Measurements from ENCODE around the gene APC2.

Gene APC2

DNA sequence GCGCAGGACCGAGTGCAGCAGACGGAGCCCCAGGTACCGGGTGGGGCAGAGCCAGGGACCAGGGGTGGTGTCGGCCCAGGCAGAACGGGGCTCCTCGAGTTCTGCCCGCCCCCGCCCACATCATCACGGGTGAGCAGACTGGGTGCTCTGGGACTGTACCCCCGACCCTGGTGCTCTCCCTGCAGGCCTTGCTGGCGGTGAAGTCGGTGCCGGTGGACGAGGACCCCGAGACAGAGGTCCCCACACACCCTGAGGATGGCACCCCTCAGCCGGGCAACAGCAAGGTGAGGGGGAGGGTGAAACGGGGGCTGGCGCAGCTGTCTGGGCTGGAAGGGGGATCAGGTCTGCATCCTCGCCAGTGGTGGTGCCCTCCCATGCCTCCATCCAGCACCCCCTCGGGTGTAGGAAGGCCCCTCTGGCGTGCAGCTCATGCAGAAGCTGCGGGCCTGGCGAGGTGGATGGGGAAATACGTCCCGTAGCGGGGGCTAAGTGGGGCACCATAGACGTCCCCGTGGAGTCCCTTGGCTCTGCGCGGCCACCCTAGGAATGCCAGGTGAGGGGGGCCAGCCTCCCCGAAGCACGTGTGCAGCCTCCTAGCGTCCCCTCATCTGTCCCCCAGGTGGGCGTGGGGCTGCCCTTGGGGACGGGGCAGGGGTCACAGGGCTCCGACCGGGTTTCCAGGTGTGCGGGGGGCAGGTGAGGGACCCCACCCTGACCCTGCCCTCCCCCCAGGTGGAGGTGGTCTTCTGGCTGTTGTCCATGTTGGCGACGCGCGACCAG is 6.4 kb downstream of the APC2 start:
- DNase-seq (ENCODE audit: low read depth) = no peak
- TF ChIP-seq, protein P1, sequence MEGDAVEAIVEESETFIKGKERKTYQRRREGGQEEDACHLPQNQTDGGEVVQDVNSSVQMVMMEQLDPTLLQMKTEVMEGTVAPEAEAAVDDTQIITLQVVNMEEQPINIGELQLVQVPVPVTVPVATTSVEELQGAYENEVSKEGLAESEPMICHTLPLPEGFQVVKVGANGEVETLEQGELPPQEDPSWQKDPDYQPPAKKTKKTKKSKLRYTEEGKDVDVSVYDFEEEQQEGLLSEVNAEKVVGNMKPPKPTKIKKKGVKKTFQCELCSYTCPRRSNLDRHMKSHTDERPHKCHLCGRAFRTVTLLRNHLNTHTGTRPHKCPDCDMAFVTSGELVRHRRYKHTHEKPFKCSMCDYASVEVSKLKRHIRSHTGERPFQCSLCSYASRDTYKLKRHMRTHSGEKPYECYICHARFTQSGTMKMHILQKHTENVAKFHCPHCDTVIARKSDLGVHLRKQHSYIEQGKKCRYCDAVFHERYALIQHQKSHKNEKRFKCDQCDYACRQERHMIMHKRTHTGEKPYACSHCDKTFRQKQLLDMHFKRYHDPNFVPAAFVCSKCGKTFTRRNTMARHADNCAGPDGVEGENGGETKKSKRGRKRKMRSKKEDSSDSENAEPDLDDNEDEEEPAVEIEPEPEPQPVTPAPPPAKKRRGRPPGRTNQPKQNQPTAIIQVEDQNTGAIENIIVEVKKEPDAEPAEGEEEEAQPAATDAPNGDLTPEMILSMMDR (IDR thresholded peaks at IDR 0.05; ENCODE audit: low read length, missing control alignments) = no peak
- H3K4me3 ChIP-seq (replicated peaks; ENCODE audit: low read depth, low read length) = no peak overlapping the region

DNA sequence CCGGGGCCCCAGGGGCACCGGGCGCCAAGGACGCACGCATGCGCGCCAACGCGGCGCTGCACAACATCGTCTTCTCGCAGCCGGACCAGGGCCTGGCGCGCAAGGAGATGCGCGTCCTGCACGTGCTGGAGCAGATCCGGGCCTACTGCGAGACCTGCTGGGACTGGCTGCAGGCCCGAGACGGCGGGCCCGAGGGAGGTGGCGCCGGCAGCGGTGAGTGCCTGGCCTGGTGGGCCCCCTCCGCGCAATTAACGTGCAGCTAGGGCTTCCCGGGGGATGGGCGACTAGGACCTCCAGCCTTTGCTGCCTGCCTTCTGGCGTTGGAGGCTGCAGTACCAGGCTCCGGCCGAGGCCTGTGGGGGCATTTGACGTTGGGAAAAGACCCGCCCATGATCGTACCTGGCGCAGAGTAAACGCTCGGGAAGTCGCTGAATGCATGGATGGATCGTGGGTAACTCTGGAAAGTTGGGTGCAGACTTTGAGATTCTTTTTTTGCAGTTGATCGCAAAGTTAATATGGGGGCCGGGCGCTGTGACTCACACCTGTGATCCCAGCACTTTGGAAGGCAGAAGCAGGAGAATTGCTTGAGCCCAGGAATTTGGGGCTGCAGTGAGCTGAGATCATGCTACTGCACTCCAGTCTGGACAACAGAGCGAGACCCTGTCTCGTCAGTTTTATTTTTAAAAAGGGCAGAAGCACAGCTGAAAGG is 7.3 kb downstream of the APC2 start:
- TF ChIP-seq, protein P1 (IDR thresholded peaks at IDR 0.05; ENCODE audit: low read length, missing control alignments) = no peak
- H3K4me3 ChIP-seq (replicated peaks; ENCODE audit: low read depth, low read length) = no peak overlapping the region
- no peak for DNase-seq (ENCODE audit: low read depth)

DNA sequence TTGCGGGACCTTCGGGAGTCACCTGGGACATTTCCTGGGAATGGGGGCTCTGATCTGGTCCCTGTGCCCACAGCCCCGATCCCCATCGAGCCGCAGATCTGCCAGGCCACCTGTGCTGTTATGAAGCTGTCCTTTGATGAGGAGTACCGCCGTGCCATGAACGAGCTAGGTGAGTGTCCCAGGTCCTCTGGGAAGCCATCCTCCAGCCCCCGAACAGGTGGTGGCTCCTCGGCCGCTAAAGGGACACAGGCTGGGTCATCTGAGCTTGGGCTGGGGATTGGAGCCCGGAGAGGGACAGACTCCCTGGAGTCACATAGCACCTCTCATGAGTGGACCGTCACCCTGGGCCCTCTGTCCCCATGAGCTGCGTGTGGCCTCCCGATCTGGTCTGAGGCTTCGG is 8.0 kb downstream of the APC2 start:
- TF ChIP-seq, protein P1 (IDR thresholded peaks at IDR 0.05; ENCODE audit: low read length, missing control alignments) = no peak

DNA sequence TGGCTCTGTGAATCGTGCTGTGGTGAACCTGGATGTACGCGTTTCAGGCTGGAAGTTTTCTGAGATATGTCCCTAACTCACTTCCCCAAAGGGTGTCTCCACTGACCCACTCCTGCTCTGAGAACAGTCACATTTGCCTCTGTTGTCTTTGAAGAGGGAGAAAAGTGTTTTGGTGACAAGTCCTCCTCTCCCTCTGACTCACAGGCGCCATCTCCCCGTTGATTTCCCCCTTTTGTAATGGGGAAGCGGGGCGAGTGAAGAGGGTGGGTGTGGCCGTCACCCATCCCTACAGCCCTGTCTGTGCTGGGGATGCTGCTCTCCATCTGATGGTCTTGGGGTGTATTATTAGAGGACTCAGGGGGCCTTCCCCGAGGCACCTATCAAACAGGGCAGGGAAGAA is 9.6 kb downstream of the APC2 start:
- TF ChIP-seq, protein P1 (IDR thresholded peaks at IDR 0.05; ENCODE audit: low read length, missing control alignments) = no peak
- no peak for DNase-seq (ENCODE audit: low read depth)
- no peak overlapping the region for H3K4me3 ChIP-seq (replicated peaks; ENCODE audit: low read depth, low read length)

More for the DNA sequence above, 8.0 kb downstream of the APC2 start:
- DNase-seq (ENCODE audit: low read depth) = no peak
- no peak overlapping the region for H3K4me3 ChIP-seq (replicated peaks; ENCODE audit: low read depth, low read length)

DNA sequence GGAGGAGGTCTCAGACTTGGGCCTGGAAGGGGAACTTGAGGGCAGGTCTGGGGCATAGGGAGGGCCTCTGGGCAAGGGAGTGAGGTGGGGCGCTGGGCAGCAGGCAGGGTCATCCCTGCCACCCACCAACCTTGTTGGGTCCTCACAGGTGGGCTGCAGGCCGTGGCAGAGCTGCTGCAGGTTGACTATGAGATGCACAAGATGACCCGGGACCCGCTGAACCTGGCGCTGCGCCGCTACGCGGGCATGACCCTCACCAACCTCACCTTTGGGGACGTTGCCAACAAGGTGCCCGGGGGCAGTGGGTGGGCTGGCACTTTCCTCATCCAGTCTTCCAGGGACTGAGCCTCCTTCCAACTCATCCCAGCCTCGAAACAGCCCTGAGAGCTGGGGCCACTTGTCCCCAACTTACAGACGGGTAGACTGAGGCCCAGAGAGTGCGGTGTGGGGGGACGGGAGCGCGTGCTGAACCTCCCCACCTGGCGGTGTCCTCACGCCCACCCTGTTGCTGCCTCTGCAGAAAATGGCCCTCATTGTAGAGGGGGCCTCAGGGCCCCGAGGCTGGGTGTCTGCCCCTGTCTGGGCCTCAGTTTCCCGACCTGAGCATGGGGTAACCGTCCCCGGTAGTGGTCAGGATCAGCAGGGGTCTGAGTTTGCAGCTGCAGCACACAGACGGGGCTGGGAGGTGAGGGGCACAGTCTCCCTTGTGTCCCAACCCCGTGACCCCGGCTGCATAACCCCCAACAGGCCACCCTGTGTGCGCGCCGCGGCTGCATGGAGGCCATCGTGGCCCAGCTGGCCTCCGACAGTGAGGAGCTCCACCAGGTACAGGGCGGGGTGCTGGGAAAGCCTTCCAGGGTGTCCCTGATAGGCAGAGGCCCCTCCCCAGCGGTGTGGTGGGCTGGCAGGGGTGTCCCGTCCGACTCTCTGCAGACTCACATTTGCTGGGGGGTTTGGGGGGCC is 10.4 kb downstream of the APC2 start:
- no peak overlapping the region for H3K4me3 ChIP-seq (replicated peaks; ENCODE audit: low read depth, low read length)
- TF ChIP-seq, protein P1 (IDR thresholded peaks at IDR 0.05; ENCODE audit: low read length, missing control alignments) = no peak
- no peak for DNase-seq (ENCODE audit: low read depth)

DNA sequence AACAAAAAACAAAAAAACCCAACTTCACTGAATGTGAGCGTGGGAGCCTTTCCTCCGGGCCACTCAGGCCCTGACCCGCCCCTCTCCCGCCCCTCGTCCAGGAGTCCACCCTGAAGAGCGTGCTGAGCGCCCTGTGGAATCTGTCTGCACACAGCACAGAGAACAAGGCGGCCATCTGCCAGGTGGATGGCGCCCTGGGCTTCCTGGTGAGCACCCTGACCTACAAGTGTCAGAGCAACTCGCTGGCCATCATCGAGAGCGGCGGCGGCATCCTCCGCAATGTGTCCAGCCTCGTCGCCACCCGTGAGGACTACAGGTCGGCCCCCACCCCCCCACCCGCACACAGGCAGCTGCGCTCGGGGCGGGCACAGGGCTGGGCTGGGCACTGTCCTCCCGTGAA is 11.9 kb downstream of the APC2 start:
- TF ChIP-seq, protein P1 (IDR thresholded peaks at IDR 0.05; ENCODE audit: low read length, missing control alignments) = no peak
- no peak for DNase-seq (ENCODE audit: low read depth)

More for the DNA sequence above, 11.9 kb downstream of the APC2 start:
- no peak overlapping the region for H3K4me3 ChIP-seq (replicated peaks; ENCODE audit: low read depth, low read length)
